Loucy (cell line): ENCODE measurements around the gene LRG1.

ENCODE experiments used
- H2AFZ ChIP-seq: fragments of 200-600 bp; sonication (generic); 2 replicates; pipeline ENCODE4 v1.6.0; 2016; ENCODE audit warnings: antibody characterized with exemption, mild to moderate bottlenecking, low read length, moderate library complexity
- H3F3A ChIP-seq: fragments of 200-600 bp; 2 replicates; pipeline ENCODE4 v1.6.0; 2016; ENCODE audit warnings: antibody characterized with exemption, low read depth, mild to moderate bottlenecking
- H3K27me3 ChIP-seq: fragments of 200-600 bp; sonication (generic); 2 replicates; pipeline ENCODE4 v1.6.1; 2014; ENCODE audit warnings: low read length, mild to moderate bottlenecking; ENCODE audit not compliant: insufficient read depth, poor library complexity, severe bottlenecking
- H3K36me3 ChIP-seq: fragments of 200-600 bp; sonication (generic); 2 replicates; pipeline ENCODE4 v1.6.1; 2016; ENCODE audit warnings: low read length; ENCODE audit not compliant: insufficient read depth
- H3K4me1 ChIP-seq: fragments of 200-600 bp; sonication (generic); 2 replicates; pipeline ENCODE4 v1.5.1; 2014; ENCODE audit warnings: low read length, mild to moderate bottlenecking; ENCODE audit not compliant: insufficient read depth, poor library complexity, severe bottlenecking
- H3K4me2 ChIP-seq: fragments of 200-600 bp; sonication (generic); 2 replicates; pipeline ENCODE4 v1.6.0; 2014; ENCODE audit warnings: antibody characterized with exemption, low read length, low read depth, mild to moderate bottlenecking; ENCODE audit not compliant: poor library complexity, severe bottlenecking
- H3K4me3 ChIP-seq: fragments of 200-600 bp; sonication (generic); 2 replicates; pipeline ENCODE4 v1.5.1; 2014; ENCODE audit warnings: low read length, mild to moderate bottlenecking, mixed read lengths; ENCODE audit not compliant: poor library complexity, severe bottlenecking
- H3K79me2 ChIP-seq: fragments of 200-600 bp; sonication (generic); 2 replicates; pipeline ENCODE4 v1.6.1; 2014; ENCODE audit warnings: low read length; ENCODE audit not compliant: insufficient read depth
- H3K9ac ChIP-seq: fragments of 200-600 bp; sonication (generic); 2 replicates; pipeline ENCODE4 v1.6.0; 2014; ENCODE audit warnings: mild to moderate bottlenecking, low read depth, low read length, moderate library complexity; ENCODE audit not compliant: poor library complexity, severe bottlenecking
- H3K9me2 ChIP-seq: fragments of 200-600 bp; sonication (generic); replicated peaks from 2 replicates; pipeline ENCODE4 v1.6.1; 2016; ENCODE audit warnings: low read depth, low read length, mixed read lengths
- H3K9me3 ChIP-seq: fragments of 200-600 bp; sonication (generic); 2 replicates; pipeline ENCODE4 v1.6.1; 2014; ENCODE audit warnings: mild to moderate bottlenecking, antibody characterized with exemption, low read length, low read depth; ENCODE audit not compliant: insufficient read depth
- H4K20me1 ChIP-seq: fragments of 200-600 bp; sonication (generic); 2 replicates; pipeline ENCODE4 v1.6.0; 2014; ENCODE audit warnings: antibody characterized with exemption, low read length, mild to moderate bottlenecking; ENCODE audit not compliant: insufficient read depth, poor library complexity, severe bottlenecking
- CTCF ChIP-seq: fragments of 200-600 bp; sonication (generic); conservative IDR thresholded peaks from 2 replicates; pipeline ENCODE4 v1.5.1; 2014; ENCODE audit warnings: mild to moderate bottlenecking, antibody characterized with exemption, low read length
- EZH2phosphoT487 ChIP-seq: fragments of 200-600 bp; IDR thresholded peaks from 2 replicates; pipeline ENCODE4 v1.6.1; 2018; ENCODE audit warnings: antibody characterized with exemption, mild to moderate bottlenecking, moderate library complexity, borderline replicate concordance

The LRG1 gene

GRCh38 chr19:4541114-4541805 is 1.4 kb upstream of the LRG1 start:
- no peaks in the 10 kb centered on the region for H4K20me1 ChIP-seq
- TF ChIP-seq EZH2phosphoT487: no peak
- no peak for TF ChIP-seq CTCF
- no peak overlapping the region for H3K4me2 ChIP-seq
- no peaks in the 10 kb centered on the region for H3K9me2 ChIP-seq
- H3F3A ChIP-seq: no peaks in the 10 kb centered on the region
- H2AFZ ChIP-seq: no peak overlapping the region
- no peaks in the 10 kb centered on the region for H3K79me2 ChIP-seq
- H3K4me3 ChIP-seq: no peak overlapping the region
- H3K9ac ChIP-seq: no peak overlapping the region
- H3K27me3 ChIP-seq: no peaks in the 10 kb centered on the region
- peaks cover 10% of the 10 kb centered on the region for H3K4me1 ChIP-seq
- H3K36me3 ChIP-seq: no peaks in the 10 kb centered on the region
- H3K9me3 ChIP-seq: 0 out of 2 replicates have a peak, but pooled peaks cover 3% of the 10 kb centered on the region

- peak overlapping the region; percentile 30 for H3K9ac ChIP-seq
- H3K36me3 ChIP-seq: no peaks in the 10 kb centered on the region
- H3K4me1 ChIP-seq: peaks cover 10% of the 10 kb centered on the region
- H3K9me3 ChIP-seq: 0 out of 2 replicates have a peak, but pooled peaks cover 3% of the 10 kb centered on the region
- H3F3A ChIP-seq: no peaks in the 10 kb centered on the region
- TF ChIP-seq EZH2phosphoT487 (no peak), CTCF (no peak)
- no peaks in the 10 kb centered on the region for H3K27me3 ChIP-seq
- peak overlapping the region; percentile 82 for H3K4me2 ChIP-seq
- H3K79me2 ChIP-seq: no peaks in the 10 kb centered on the region
- H4K20me1 ChIP-seq: no peaks in the 10 kb centered on the region
- no peak overlapping the region for H2AFZ ChIP-seq
- no peak overlapping the region for H3K4me3 ChIP-seq
- no peaks in the 10 kb centered on the region for H3K9me2 ChIP-seq
Measured at GRCh38 chr19:4539169-4539692, 605 bp downstream of the LRG1 start.

GRCh38 chr19:4538601-4538954 is 1.3 kb downstream of the LRG1 start:
- H3K9me2 ChIP-seq: no peaks in the 10 kb centered on the region
- H3K9ac ChIP-seq: no peak overlapping the region
- H3K4me1 ChIP-seq: peaks cover 10% of the 10 kb centered on the region
- H3K36me3 ChIP-seq: no peaks in the 10 kb centered on the region
- TF ChIP-seq EZH2phosphoT487: no peak
- no peak for TF ChIP-seq CTCF
- no peaks in the 10 kb centered on the region for H3K79me2 ChIP-seq
- no peaks in the 10 kb centered on the region for H4K20me1 ChIP-seq
- 0 out of 2 replicates have a peak, but pooled peaks cover 3% of the 10 kb centered on the region for H3K9me3 ChIP-seq
- H3K4me3 ChIP-seq: no peak overlapping the region
- H3K27me3 ChIP-seq: no peaks in the 10 kb centered on the region
- H3F3A ChIP-seq: no peaks in the 10 kb centered on the region
- no peak overlapping the region for H2AFZ ChIP-seq
- no peak overlapping the region for H3K4me2 ChIP-seq
